K562 (cell line): Measurements from ENCODE around the gene HSPA1B. TPM values are rescaled to one million over a fixed set of nuclear protein-coding genes. Genes with fewer than 3 reads are reported as not detected.

Source experiments
- CTBP1 ChIP-seq: fragments of 450-650 bp; IDR thresholded peaks from 2 replicates; pipeline ENCODE4 v1.6.1; 2016; ENCODE audit warnings: borderline replicate concordance
- E4F1 ChIP-seq: fragments of 250-450 bp; sonication (Bioruptor Pico); IDR thresholded peaks from 2 replicates; pipeline ENCODE4 v1.5.0; 2021; ENCODE audit warnings: mild to moderate bottlenecking, borderline replicate concordance
- HMG20A ChIP-seq: fragments of 450-650 bp; formaldehyde crosslinking; conservative IDR thresholded peaks from 2 replicates; pipeline ENCODE4 v1.4.0; 2020; ENCODE audit warnings: mild to moderate bottlenecking, mixed read lengths
- HNRNPK ChIP-seq: fragments of 200-400 bp; formaldehyde crosslinking; IDR thresholded peaks from one replicate; pipeline ENCODE4 v1.6.1; 2018; ENCODE audit warnings: mild to moderate bottlenecking, low read depth, low read length; ENCODE audit not compliant: poor library complexity, severe bottlenecking
- HSF4 ChIP-seq: fragments of 250-450 bp; sonication (Bioruptor Pico); IDR thresholded peaks from 2 replicates; pipeline ENCODE4 v2.1.2; 2022; ENCODE audit warnings: mild to moderate bottlenecking, moderate library complexity, borderline replicate concordance
- NELFE ChIP-seq: IDR thresholded peaks from 2 replicates; pipeline ENCODE4 v1.6.1; 2011; ENCODE audit warnings: mild to moderate bottlenecking; ENCODE audit not compliant: insufficient read depth, insufficient read length
- NR3C1 ChIP-seq: sonication (generic); formaldehyde crosslinking; IDR thresholded peaks from 2 replicates; pipeline ENCODE4 v1.8.1; 2022; ENCODE audit warnings: missing genetic modification reagents
- NR4A1 ChIP-seq, 2 experiments: fragments of 250-450 bp in 1 of 2; fragments of 450-650 bp in 1 of 2; sonication (Bioruptor Pico) in 1 of 2; IDR thresholded peaks; 2 replicates each; pipeline versions ENCODE4 v1.4.0 to v1.6.1; 2016 to 2020; ENCODE audit warnings: mild to moderate bottlenecking in 2 of 2, missing compliant biosample characterization in 1 of 2, missing genetic modification characterization in 1 of 2, moderate library complexity in 1 of 2
- NRF1 ChIP-seq, 2 experiments: fragments of 450-650 bp; IDR thresholded peaks in 1 of 2; conservative IDR thresholded peaks in 1 of 2; 2 replicates each; pipeline ENCODE4 v1.6.1; 2014; ENCODE audit warnings: mild to moderate bottlenecking in 2 of 2
- RBM14 ChIP-seq: fragments of 200-400 bp; formaldehyde crosslinking; IDR thresholded peaks from 2 replicates; pipeline ENCODE4 v1.6.1; 2018; ENCODE audit warnings: low read depth, mild to moderate bottlenecking, low read length, moderate library complexity, borderline replicate concordance; ENCODE audit not compliant: insufficient read depth
- TAF1 ChIP-seq: IDR thresholded peaks from 2 replicates; pipeline ENCODE4 v1.6.1; 2011; ENCODE audit warnings: mild to moderate bottlenecking, low read length, moderate library complexity; ENCODE audit not compliant: insufficient read depth, control insufficient read depth, severe bottlenecking; ENCODE audit errors: extremely low read depth
- TGIF2 ChIP-seq: sonication (generic); formaldehyde crosslinking; IDR thresholded peaks from 2 replicates; pipeline ENCODE4 v1.8.1; 2022; ENCODE audit warnings: mild to moderate bottlenecking, missing genetic modification reagents, moderate library complexity
- TOE1 ChIP-seq, 2 experiments: fragments of 450-650 bp in 1 of 2; sonication (generic) in 1 of 2; formaldehyde crosslinking in 1 of 2; IDR thresholded peaks; 2 replicates each; pipeline versions ENCODE4 v1.7.1 to v1.8.0; 2016 to 2022; ENCODE audit warnings: borderline replicate concordance in 2 of 2, mild to moderate bottlenecking in 2 of 2, antibody characterized with exemption in 1 of 2, inconsistent platforms in 1 of 2, low read depth in 1 of 2, missing genetic modification reagents in 1 of 2, moderate library complexity in 1 of 2
- YBX1 ChIP-seq: fragments of 450-650 bp; IDR thresholded peaks from 2 replicates; pipeline ENCODE4 v1.7.1; 2016; ENCODE audit warnings: mild to moderate bottlenecking
- ZNF324 ChIP-seq: fragments of 250-450 bp; sonication (Bioruptor Pico); IDR thresholded peaks from 2 replicates; pipeline ENCODE4 v1.4.0; 2020; ENCODE audit warnings: mild to moderate bottlenecking
- ZNF589 ChIP-seq: fragments of 200-800 bp; sonication (Bioruptor generic); IDR thresholded peaks from 2 replicates; pipeline ENCODE4 v1.6.1; 2016; ENCODE audit warnings: low read depth, missing genetic modification characterization, missing compliant biosample characterization
- polyA plus RNA-seq, 8 experiments: library from polyadenylated mRNA; depleted of rRNA in 4 of 8; stranded (reverse) in 5 of 8; unstranded in 3 of 8; fragments of >200 nt; fragmentation: Nextera tagmentation in 2 of 8; fragmentation: Illumina TruSeq in 1 of 8; extraction: Ambion mirVana in 2 of 8; extraction: Trizol in 1 of 8; gene quantifications; 2 replicates each; pipeline versions ENCODE4 v1.2.1 to v1.2.3, GENCODE V29; 2011 to 2014; ENCODE audit warnings: inconsistent platforms in 1 of 8, missing spikeins in 1 of 8
- total RNA-seq, 7 experiments: library from RNA; depleted of rRNA in 6 of 7; stranded (reverse); fragments of >200 nt in 6 of 7; fragmentation: Illumina TruSeq in 2 of 7; extraction: Trizol in 2 of 7; gene quantifications; 2 replicates each; pipeline versions ENCODE4 v1.2.1 to v1.2.3, GENCODE V29; 2011 to 2021; ENCODE audit warnings: low replicate concordance in 1 of 7
- TF ChIP-seq, protein P1 (sequence below): IDR thresholded peaks from 2 replicates; pipeline ENCODE4 v1.6.1; 2011; ENCODE audit warnings: borderline replicate concordance, low read depth, mild to moderate bottlenecking, moderate library complexity, low read length; ENCODE audit not compliant: insufficient read depth, poor library complexity, severe bottlenecking
- TF ChIP-seq, protein P2 (sequence below): fragments of 450-650 bp; IDR thresholded peaks from 2 replicates; pipeline ENCODE4 v1.6.1; 2017; ENCODE audit warnings: antibody characterized with exemption

HSPA1B gene
- total and polyA plus RNA-seq, 9 of the 15 experiments (the other 6 are each of a cell fraction or from before 2014, with no cell fraction given): 0.27 to 227 (median 51.2) TPM

- TF ChIP-seq NRF1 (conservative IDR thresholded peaks at IDR 0.05 in 1 of 2, IDR thresholded peaks at IDR 0.05 in 1 of 2): peak; percentile 85 to 87
- peak; percentile 97 for TF ChIP-seq NR4A1 (CRISPR knock-in tag; IDR thresholded peaks at IDR 0.05)
- TF ChIP-seq NR4A1 (tag; IDR thresholded peaks at IDR 0.05): no peak
- no peak for TF ChIP-seq HMG20A (CRISPR knock-in tag)
- peak; percentile 85; the same call in 1 of the 2 replicates for TF ChIP-seq CTBP1
- TF ChIP-seq YBX1: no peak
- TF ChIP-seq ZNF589 (CRISPR knock-in tag): no peak
- TF ChIP-seq, protein P1, sequence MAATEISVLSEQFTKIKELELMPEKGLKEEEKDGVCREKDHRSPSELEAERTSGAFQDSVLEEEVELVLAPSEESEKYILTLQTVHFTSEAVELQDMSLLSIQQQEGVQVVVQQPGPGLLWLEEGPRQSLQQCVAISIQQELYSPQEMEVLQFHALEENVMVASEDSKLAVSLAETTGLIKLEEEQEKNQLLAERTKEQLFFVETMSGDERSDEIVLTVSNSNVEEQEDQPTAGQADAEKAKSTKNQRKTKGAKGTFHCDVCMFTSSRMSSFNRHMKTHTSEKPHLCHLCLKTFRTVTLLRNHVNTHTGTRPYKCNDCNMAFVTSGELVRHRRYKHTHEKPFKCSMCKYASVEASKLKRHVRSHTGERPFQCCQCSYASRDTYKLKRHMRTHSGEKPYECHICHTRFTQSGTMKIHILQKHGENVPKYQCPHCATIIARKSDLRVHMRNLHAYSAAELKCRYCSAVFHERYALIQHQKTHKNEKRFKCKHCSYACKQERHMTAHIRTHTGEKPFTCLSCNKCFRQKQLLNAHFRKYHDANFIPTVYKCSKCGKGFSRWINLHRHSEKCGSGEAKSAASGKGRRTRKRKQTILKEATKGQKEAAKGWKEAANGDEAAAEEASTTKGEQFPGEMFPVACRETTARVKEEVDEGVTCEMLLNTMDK: no peak
- no peak for TF ChIP-seq TOE1 (IDR thresholded peaks at IDR 0.05; ENCODE audit: borderline replicate concordance)
- peak; percentile 98; the same call in 1 of the 2 replicates for TF ChIP-seq TOE1 (CRISPR knock-in tag; IDR thresholded peaks at IDR 0.05; ENCODE audit: borderline replicate concordance, low read depth)
- peak; percentile 98 for TF ChIP-seq TAF1
- peak; percentile 76 for TF ChIP-seq ZNF324 (CRISPR knock-in tag)
- no peak for TF ChIP-seq HSF4
- TF ChIP-seq, protein P2, sequence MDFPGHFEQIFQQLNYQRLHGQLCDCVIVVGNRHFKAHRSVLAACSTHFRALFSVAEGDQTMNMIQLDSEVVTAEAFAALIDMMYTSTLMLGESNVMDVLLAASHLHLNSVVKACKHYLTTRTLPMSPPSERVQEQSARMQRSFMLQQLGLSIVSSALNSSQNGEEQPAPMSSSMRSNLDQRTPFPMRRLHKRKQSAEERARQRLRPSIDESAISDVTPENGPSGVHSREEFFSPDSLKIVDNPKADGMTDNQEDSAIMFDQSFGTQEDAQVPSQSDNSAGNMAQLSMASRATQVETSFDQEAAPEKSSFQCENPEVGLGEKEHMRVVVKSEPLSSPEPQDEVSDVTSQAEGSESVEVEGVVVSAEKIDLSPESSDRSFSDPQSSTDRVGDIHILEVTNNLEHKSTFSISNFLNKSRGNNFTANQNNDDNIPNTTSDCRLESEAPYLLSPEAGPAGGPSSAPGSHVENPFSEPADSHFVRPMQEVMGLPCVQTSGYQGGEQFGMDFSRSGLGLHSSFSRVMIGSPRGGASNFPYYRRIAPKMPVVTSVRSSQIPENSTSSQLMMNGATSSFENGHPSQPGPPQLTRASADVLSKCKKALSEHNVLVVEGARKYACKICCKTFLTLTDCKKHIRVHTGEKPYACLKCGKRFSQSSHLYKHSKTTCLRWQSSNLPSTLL: peak; percentile 14; the same call in 1 of the 2 replicates
- no peak for TF ChIP-seq NR3C1
- no peak; the same call in 1 of the 2 replicates for TF ChIP-seq TGIF2
- TF ChIP-seq NELFE: peak; percentile 98
- TF ChIP-seq E4F1 (CRISPR knock-in tag): no peak
- no peak for TF ChIP-seq RBM14
- no peak for TF ChIP-seq HNRNPK
Measured at GRCh38 chr6:31815025-31815838, 12.3 kb upstream of the HSPA1B start, which contains the start of the genes HSPA1A and HSPA1L (continued).
